ENCODE results near the gene BRIP1.

The BRIP1 gene

DNA sequence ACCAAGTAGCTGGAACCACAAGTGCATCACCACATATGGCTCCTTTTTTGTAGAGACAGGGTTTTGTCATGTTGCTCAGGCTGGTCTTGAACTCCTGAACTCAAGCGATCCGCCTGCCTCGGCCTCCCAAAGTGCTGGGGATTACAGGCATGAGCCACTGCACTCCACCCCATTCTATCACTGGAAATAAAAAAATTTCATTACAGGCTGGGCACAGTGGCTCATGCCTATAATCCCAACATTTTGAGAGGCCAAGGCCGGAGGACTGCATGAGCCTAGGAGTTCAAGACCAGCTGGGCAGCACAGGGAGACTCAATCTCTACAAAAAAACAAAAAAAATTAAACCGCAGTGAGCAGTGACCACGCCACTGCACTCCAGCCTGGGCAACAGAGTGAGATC, 60.1 kb downstream of the BRIP1 start:
- 0 out of 2 replicates have a peak, but pooled peaks cover 4% of the 10 kb centered on the region for H4K20me1 ChIP-seq (ENCODE audit: insufficient read depth, low read length)
- H3K9me3 ChIP-seq (ENCODE audit: insufficient read depth, low read length): no peaks in the 10 kb centered on the region
- H3K4me2 ChIP-seq (ENCODE audit: low read length): no peak overlapping the region
- no peak overlapping the region for H3K27ac ChIP-seq (ENCODE audit: low read length)
- no peaks in the 10 kb centered on the region for H3K79me2 ChIP-seq (ENCODE audit: low read length)
- H3K9ac ChIP-seq (ENCODE audit: low read length): no peak overlapping the region
- no peak overlapping the region for H2AFZ ChIP-seq (ENCODE audit: low read depth, low read length)
- H3K27me3 ChIP-seq (ENCODE audit: low read depth, low read length): no peaks in the 10 kb centered on the region
- H3K36me3 ChIP-seq (replicated peaks; ENCODE audit: low read depth, low read length): peaks cover 9% of the 10 kb centered on the region
- no peak overlapping the region for H3K4me3 ChIP-seq (ENCODE audit: low read length)
- TF ChIP-seq EZH2phosphoT487 (IDR thresholded peaks at IDR 0.05; ENCODE audit: low read depth): no peak
- H3K4me1 ChIP-seq (ENCODE audit: low read length): peaks cover 18% of the 10 kb centered on the region

DNA sequence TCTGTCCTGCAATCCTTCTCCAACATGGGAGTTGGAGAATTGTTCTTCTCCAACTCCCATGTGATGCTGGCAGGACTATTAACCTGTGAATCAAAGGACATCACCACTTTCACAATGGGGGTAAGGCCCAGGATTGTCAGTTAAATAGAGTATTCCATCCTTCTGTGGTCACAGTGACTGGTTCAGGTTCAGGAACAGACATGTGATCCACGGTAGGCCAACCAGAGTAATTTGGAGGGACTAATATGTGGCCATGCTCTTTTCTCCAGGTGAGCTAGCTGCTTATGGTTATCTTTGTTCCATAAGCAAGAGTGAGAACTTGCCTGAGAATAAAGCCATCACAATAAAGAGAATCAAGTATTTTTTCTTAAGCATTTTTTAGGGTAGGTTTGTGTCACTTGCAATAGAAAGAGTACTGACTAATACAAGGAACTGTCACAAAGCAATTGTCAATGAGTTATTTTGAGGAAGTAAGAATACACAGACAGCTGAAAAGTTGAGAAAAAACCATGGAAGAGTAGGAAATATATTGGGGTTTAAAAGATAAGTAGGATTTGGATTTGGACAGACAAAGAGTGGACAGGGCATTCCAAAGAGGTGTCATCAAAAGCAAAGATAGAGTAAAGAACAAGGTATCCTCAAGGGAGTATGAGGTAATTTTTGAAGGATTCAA, 63.4 kb downstream of the BRIP1 start:
- 0 out of 2 replicates have a peak, but pooled peaks cover 4% of the 10 kb centered on the region for H4K20me1 ChIP-seq (ENCODE audit: insufficient read depth, low read length)
- H2AFZ ChIP-seq (ENCODE audit: low read depth, low read length): no peak overlapping the region
- H3K9me3 ChIP-seq (ENCODE audit: insufficient read depth, low read length): no peaks in the 10 kb centered on the region
- H3K4me1 ChIP-seq (ENCODE audit: low read length): peaks cover 12% of the 10 kb centered on the region
- H3K4me3 ChIP-seq (ENCODE audit: low read length): no peak overlapping the region
- no peak for TF ChIP-seq EZH2phosphoT487 (IDR thresholded peaks at IDR 0.05; ENCODE audit: low read depth)
- TF ChIP-seq, protein P1, sequence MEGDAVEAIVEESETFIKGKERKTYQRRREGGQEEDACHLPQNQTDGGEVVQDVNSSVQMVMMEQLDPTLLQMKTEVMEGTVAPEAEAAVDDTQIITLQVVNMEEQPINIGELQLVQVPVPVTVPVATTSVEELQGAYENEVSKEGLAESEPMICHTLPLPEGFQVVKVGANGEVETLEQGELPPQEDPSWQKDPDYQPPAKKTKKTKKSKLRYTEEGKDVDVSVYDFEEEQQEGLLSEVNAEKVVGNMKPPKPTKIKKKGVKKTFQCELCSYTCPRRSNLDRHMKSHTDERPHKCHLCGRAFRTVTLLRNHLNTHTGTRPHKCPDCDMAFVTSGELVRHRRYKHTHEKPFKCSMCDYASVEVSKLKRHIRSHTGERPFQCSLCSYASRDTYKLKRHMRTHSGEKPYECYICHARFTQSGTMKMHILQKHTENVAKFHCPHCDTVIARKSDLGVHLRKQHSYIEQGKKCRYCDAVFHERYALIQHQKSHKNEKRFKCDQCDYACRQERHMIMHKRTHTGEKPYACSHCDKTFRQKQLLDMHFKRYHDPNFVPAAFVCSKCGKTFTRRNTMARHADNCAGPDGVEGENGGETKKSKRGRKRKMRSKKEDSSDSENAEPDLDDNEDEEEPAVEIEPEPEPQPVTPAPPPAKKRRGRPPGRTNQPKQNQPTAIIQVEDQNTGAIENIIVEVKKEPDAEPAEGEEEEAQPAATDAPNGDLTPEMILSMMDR (IDR thresholded peaks at IDR 0.05; ENCODE audit: low read depth, low read length): no peak
- no peak overlapping the region for H3K9ac ChIP-seq (ENCODE audit: low read length)
- no peak overlapping the region for H3K27ac ChIP-seq (ENCODE audit: low read length)
- H3K27me3 ChIP-seq (ENCODE audit: low read depth, low read length): no peaks in the 10 kb centered on the region
- peaks cover 7% of the 10 kb centered on the region for H3K36me3 ChIP-seq (replicated peaks; ENCODE audit: low read depth, low read length)
- no peaks in the 10 kb centered on the region for H3K79me2 ChIP-seq (ENCODE audit: low read length)
- H3K4me2 ChIP-seq (ENCODE audit: low read length): no peak overlapping the region

DNA sequence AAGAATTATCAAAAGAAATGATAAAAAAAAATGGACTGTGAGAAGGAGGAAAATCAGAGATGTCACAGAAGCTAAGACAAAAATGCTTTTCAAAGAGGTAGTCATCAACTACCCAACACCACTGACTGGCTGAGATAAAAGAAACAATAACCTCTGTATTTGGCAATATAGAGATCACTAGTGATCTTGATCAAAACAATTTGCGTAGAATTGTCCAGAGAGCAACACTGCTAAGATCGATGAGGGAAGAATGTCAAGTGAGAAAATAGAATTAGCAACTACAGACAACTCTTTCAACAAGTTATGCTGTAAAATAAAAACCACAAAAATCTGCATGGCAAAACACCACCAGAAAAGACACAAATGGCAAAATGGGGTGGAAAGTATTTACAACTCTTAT, 66.0 kb downstream of the BRIP1 start:
- Histone ChIP-seq H3K79me2 (ENCODE audit: low read length) (no peaks in the 10 kb centered on the region), H3K4me2 (ENCODE audit: low read length) (no peak overlapping the region), H4K20me1 (ENCODE audit: insufficient read depth, low read length) (0 out of 2 replicates have a peak, but pooled peaks cover 4% of the 10 kb centered on the region), H3K4me1 (ENCODE audit: low read length) (peaks cover 9% of the 10 kb centered on the region), H3K9me3 (ENCODE audit: insufficient read depth, low read length) (no peaks in the 10 kb centered on the region), H2AFZ (ENCODE audit: low read depth, low read length) (no peak overlapping the region), H3K27ac (ENCODE audit: low read length) (no peak overlapping the region), H3K9ac (ENCODE audit: low read length) (no peak overlapping the region), H3K4me3 (ENCODE audit: low read length) (no peak overlapping the region), H3K27me3 (ENCODE audit: low read depth, low read length) (no peaks in the 10 kb centered on the region), H3K36me3 (replicated peaks; ENCODE audit: low read depth, low read length) (peaks cover 11% of the 10 kb centered on the region)
- TF ChIP-seq, protein P1 (IDR thresholded peaks at IDR 0.05; ENCODE audit: low read depth, low read length): no peak
- TF ChIP-seq EZH2phosphoT487 (IDR thresholded peaks at IDR 0.05; ENCODE audit: low read depth): no peak

DNA sequence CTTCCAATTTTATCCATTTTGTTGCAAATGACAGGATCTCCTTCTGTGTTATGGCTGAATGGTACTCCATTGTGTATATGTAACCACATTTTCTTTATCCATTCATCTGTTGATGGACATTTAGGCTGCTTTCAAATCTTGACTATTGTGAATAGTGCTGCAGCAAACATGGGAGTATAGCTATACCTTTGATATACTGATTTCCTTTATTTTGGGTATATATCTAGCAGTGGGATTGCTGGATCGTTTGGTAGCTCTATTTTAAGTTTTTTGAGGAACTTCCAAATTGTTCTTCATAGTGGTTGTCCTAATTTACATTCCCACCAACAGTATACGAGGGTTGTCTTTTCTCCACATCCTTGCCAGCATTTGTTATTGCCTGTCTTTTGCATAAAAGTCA, 67.8 kb downstream of the BRIP1 start:
- H3K4me2 ChIP-seq (ENCODE audit: low read length): no peak overlapping the region
- TF ChIP-seq EZH2phosphoT487 (IDR thresholded peaks at IDR 0.05; ENCODE audit: low read depth): no peak
- TF ChIP-seq, protein P1 (IDR thresholded peaks at IDR 0.05; ENCODE audit: low read depth, low read length): no peak
- no peak overlapping the region for H3K4me3 ChIP-seq (ENCODE audit: low read length)
- no peaks in the 10 kb centered on the region for H3K79me2 ChIP-seq (ENCODE audit: low read length)
- H3K36me3 ChIP-seq (replicated peaks; ENCODE audit: low read depth, low read length): peaks cover 15% of the 10 kb centered on the region
- H3K4me1 ChIP-seq (ENCODE audit: low read length): peaks cover 9% of the 10 kb centered on the region
- H4K20me1 ChIP-seq (ENCODE audit: insufficient read depth, low read length): 0 out of 2 replicates have a peak, but pooled peaks cover 4% of the 10 kb centered on the region
- H3K9ac ChIP-seq (ENCODE audit: low read length): no peak overlapping the region
- H2AFZ ChIP-seq (ENCODE audit: low read depth, low read length): no peak overlapping the region
- no peak overlapping the region for H3K27ac ChIP-seq (ENCODE audit: low read length)
- no peaks in the 10 kb centered on the region for H3K9me3 ChIP-seq (ENCODE audit: insufficient read depth, low read length)
- H3K27me3 ChIP-seq (ENCODE audit: low read depth, low read length): no peaks in the 10 kb centered on the region

Measured in OCI-LY3 (cell line).